HG02840 (cell line): Measurements from ENCODE around the gene DIP2C.

ENCODE experiments used
- ATAC-seq: cut with Tn5 transposase; IDR thresholded peaks from one replicate; pipeline ENCODE4 v1.9.1; 2021; ENCODE audit warnings: mild to moderate bottlenecking, moderate library complexity, moderate number of reproducible peaks; ENCODE audit not compliant: unreplicated experiment, low FRiP score

Gene DIP2C

GRCh38 chr10:562142-562541 is 127.3 kb downstream of the DIP2C start:
- ATAC-seq: no peak

- ATAC-seq: no peak
Observed at GRCh38 chr10:561721-562120, 127.7 kb downstream of the DIP2C start.

DNA sequence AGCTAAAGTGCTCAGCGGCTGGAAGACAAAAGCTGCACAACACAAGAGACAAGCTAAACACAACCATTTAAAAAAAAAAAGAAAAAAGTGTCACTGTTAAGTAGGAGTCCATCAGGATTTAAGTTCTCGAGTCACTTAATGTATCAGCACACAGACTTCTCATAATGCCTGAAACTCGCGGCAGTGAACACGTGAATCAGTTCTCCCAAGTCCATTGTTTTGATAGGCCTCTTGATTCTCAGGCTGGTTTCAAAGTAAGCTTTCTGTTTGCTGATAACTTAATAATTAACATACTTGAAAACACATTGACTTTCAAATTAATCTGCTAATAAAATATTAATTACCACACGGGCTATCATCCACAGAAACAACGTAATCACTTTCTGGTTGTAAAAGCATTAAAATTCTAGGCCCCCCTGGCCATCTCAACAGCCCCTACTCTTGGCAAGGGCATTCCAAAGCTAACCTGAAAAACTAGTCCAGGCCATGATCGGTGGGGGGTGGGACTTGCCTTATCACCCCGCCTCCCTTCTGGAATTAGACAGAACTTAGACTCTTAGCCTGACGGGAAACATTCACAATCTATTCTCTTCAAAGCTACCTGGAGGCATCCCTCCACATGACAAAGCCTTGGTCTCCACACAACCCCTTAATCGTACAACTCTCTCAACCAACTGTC is 129.0 kb downstream of the DIP2C start:
- no peak for ATAC-seq

DNA sequence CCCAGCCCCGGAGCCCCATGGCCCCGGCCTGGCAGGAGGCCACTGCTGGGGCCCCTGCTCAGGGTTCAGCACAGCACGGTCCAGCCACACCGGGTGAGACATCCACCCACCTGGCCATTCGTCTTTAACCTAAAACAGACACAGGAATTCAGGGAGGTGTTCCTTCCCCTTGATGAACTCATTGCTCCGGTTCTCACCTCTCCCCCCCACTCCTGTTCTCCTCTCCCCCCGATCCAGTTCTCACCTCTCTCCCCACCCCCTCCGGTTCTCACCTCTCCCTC is 129.8 kb downstream of the DIP2C start:
- ATAC-seq: no peak

- ATAC-seq: no peak
Observed at GRCh38 chr10:558891-559766, 130.3 kb downstream of the DIP2C start.

DNA sequence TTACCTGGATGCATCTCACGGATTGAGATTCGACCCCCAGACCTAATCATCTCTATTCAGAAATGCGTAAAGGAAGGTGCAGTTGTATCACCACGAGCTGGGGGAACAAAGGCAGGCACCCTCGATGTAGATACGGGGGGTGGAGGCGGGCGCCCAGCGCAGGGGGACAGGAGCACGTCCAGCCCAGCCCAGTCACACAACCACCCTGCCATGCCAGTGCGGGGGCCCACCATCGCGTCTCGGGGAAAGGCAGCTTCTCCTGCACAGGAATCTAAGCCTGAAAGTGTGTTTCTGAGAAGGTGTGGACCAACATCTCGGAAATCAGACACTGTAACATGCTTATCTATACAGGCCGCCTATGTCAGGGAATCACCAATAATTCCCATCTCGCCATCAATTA is 131.1 kb downstream of the DIP2C start:
- no peak for ATAC-seq

DNA sequence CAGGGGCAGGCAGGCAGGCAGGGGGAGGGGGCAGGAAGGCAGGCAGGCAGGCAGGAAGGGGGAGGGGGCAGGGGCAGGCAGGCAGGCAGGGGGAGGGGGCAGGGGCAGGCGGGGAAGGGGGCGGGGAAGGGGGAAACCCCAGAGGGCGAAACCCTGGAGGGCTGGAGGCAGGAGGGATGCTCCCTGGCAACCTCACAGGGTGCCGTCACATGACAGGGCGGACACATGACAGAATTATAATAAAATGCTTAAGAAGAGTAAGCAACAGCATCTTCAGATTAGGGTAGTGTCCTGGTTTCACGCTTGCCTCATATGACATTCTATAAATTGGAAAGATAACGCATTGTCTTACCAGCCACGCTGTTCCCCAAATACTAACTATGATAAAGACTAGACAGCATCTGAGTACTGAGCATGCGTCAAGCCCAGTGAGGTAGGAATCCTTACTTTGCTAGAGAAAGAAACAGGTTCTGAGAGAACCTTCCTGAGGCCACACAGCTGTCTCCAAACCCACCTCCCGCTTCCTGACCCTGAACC is 131.6 kb downstream of the DIP2C start:
- no peak for ATAC-seq

GRCh38 chr10:556971-557637 is 132.4 kb downstream of the DIP2C start:
- no peak for ATAC-seq

DNA sequence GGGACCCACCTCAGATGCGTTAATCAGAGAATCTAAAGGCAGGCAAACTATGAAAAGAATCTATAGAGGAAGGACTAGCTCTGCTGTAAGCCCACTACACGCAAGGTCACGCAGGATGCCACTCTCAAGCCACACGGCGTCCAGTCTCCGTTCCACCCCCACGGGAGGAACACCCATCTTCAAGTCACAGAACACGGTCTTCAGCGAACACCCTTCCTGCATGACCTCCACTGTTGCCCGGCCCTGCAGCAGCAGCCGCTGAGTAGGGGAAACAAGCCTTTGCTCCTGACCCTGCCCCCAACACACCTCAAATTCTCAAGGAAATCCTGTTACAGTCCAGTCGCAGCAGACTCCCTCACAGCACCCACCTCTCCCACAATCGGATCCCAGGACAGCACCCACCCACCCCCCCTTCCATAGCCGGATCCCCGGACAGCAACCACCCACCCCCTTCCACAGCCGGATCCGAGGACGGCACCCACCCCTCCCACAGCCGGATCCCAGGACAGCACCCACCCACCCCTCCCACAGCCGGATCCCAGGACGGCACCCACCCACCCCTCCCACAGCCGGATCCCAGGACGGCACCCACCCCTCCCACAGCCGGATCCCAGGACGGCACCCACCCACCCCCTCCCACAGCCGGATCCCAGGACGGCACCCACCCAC is 133.7 kb downstream of the DIP2C start:
- ATAC-seq: no peak

DNA sequence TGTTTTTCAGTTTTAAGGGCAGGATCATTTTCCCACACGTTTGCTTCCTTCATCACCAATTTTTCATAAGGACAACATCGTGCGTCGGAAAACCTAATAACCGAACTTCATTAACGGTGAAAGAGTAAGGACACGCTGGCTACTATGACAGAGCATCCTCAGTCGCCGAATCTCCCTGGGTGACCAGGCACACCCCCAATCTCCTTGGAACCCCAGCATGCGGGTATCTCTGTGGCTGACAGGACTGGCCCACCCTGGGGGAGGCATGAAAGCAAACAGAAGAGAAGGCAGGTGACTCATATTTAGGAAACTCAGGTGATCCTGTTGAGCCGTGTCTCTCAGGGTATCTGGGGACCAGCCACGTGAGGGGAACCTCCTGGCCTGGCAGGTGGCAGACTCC is 134.2 kb downstream of the DIP2C start:
- no peak for ATAC-seq

GRCh38 chr10:554182-554848 is 135.2 kb downstream of the DIP2C start:
- ATAC-seq: no peak

DNA sequence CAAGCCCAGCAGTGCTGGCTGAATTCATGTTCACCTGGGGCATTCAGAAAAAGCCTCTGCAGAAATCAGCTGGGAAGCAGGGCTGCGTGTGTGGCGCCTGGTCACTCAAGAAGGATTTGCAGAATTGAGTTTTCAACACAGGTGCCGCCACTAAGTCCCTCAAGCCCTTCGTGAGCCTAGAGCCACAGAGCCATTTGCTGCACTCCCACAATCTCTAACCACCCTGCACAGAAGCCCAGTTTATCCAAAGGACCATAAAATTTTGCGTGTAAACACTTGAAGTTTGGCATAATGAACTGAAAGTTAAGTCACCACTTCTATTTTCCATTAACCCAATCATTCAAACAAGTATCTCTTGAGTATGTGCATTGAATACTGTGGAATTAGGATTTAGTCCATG is 136.2 kb downstream of the DIP2C start:
- no peak for ATAC-seq

DNA sequence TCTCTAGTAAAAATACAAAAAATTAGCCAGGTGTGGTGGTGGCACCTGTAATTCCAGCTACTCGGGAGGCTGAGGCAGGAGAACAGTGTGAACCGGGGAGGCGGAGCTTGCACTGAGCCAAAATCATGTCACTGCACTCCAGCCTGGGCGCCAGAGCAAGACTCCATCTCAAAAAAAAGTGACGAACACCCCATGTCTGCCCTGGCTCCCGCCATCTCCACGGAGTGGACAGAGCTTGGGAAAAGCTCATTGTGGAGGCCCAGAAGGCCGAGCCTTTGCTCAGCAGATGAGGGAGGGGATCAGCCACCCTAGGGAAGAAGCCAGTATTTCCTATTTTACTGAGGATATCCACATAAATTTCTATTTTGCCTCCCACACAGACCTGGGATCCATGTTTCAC is 136.8 kb downstream of the DIP2C start:
- ATAC-seq: no peak

- no peak for ATAC-seq
Observed at GRCh38 chr10:551373-552252, 137.9 kb downstream of the DIP2C start.

- ATAC-seq: no peak
Observed at GRCh38 chr10:550665-551372, 138.6 kb downstream of the DIP2C start.

DNA sequence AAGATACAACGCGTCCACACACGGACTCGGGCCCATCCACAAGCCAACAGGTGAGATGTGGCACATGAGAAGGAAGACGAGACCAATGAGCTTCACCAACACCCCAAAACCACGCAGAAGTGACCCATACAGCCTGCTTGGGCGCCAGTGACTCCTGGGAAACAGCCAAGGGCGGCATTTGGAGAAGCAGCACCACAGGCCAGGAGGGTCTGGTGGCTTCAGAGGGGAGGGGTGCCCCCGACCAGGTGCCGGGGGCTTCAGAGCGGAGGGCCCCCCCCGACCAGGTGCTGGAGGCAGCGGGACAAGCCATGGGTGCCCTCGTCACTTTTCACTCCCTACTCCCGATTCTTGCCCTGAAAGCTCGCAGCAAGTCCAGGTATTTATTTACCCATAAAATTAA is 140.1 kb downstream of the DIP2C start:
- no peak for ATAC-seq

GRCh38 chr10:548238-548901 is 141.1 kb downstream of the DIP2C start:
- no peak for ATAC-seq

- ATAC-seq: no peak
Observed at GRCh38 chr10:547591-548081, 141.8 kb downstream of the DIP2C start.
